22Rv1 (cell line): ENCODE results near the gene TYMP.

Experiments used
- H3K27ac ChIP-seq: fragments of 450-650 bp; 2 replicates; pipeline ENCODE4 v1.5.1; 2017
- ZFX ChIP-seq: fragments of 450-650 bp; IDR thresholded peaks from 2 replicates; pipeline ENCODE4 v1.6.1; 2017; ENCODE audit warnings: antibody characterized with exemption, borderline replicate concordance
- TF ChIP-seq, protein P1 (sequence below): fragments of 450-650 bp; IDR thresholded peaks from 2 replicates; pipeline ENCODE4 v1.5.1; 2017; ENCODE audit warnings: mild to moderate bottlenecking

Gene TYMP

DNA sequence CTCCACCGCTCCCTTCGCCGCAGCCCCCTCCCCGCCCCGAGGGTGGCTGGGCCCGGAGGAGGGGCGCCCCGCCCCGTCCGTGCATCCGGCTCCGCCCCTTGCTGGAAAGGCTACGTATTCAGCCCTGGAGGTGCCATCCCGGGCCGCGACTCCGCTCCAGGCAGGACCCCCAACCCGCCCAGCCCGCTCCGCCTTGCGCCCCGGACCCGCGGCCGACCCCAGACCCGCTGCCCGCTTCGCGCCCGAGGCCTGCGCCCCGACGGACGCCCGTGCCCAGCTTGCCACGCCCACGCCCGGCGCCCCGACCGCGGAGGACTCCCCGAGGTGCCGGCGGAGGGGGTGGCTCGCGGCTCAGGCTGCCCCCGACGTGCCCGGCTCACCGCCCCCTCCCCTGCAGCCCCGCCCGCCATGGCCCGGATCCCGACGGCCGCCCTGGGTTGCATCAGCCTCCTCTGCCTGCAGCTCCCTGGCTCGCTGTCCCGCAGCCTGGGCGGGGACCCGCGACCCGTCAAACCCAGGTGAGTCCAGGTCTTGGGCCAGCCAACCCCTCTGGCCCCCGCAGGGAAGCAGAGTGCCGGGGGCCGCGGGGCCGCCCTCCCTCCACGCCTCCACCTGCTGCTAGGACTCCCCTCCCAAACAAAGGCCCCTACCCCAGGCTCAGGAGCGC, 48.2 kb downstream of the TYMP start, which contains the start of gene ADM2:
Gene ADM2, plus strand, starts transcription at position 104 of the 667 bp plus-strand sequence. Its CDS starts 305 bp downstream, at position 409.
- TF ChIP-seq ZFX, result no peak
- TF ChIP-seq, protein P1, sequence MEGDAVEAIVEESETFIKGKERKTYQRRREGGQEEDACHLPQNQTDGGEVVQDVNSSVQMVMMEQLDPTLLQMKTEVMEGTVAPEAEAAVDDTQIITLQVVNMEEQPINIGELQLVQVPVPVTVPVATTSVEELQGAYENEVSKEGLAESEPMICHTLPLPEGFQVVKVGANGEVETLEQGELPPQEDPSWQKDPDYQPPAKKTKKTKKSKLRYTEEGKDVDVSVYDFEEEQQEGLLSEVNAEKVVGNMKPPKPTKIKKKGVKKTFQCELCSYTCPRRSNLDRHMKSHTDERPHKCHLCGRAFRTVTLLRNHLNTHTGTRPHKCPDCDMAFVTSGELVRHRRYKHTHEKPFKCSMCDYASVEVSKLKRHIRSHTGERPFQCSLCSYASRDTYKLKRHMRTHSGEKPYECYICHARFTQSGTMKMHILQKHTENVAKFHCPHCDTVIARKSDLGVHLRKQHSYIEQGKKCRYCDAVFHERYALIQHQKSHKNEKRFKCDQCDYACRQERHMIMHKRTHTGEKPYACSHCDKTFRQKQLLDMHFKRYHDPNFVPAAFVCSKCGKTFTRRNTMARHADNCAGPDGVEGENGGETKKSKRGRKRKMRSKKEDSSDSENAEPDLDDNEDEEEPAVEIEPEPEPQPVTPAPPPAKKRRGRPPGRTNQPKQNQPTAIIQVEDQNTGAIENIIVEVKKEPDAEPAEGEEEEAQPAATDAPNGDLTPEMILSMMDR, result no peak
- peak within 1 kb of the TSS; percentile 95 for H3K27ac ChIP-seq

DNA sequence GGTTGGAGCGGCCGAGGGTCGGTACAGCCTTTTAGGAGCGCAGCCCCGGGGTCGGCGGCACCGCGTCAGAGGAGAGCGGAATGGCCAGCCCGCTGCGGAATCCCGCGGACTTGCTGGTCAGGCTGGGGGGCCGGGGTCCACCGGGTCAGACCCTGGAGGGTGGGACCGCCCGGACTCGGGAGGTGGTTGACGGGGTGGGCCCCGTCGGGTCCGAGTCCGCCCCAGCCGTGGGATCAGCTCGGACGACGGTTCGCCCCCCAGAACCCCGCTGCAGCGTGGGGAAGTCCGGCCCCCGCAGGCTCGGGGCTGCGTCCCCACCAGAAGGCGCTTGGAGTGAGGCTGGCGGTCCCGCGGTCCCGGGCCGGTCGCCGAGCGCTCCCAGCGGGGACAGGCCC, 48.8 kb downstream of the TYMP start:
- H3K27ac ChIP-seq, result peak overlapping the region; percentile 95

DNA sequence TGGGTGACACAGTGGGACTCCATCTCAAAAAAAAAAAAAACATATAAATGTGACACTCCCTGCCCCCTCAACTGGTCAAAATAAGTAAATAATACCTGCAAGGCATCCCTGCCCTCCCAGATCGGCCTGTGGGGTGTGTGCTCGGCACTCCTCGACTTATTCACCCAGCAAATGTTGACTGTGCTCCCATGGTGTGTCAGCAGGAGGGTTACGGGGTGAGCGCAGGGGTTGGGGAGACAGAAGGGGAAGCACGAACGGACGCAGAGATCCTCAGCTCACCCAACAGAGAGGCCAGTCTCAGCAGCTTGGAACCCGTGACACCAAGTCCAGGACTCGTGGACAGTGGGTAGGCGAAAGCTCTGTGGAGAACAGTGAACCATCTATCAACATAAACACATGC, 50.1 kb downstream of the TYMP start:
- H3K27ac ChIP-seq, result no peak overlapping the region
- no peak for TF ChIP-seq ZFX
- TF ChIP-seq, protein P1, result no peak

More for the DNA sequence above, 48.8 kb downstream of the TYMP start:
- TF ChIP-seq, protein P1, result no peak
- no peak for TF ChIP-seq ZFX

DNA sequence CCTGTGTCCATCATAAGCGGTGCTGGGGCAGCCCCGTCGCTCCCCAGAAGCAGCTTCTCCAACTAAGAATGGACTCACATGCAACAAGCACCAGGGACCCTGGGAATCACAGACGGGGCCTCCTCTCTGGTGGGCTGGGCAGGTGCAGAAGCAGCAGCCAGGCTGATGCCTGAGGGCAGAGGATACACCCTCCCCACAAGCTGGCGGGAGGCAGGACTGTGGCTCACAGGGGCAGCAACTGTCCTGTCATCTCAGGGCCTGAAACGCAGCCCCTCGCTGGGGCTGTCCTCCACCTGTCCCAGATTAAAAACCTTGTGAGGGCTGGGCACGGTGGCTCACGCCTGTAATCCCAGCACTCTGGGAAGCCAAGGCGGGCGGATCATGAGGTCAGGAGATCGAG, 51.9 kb downstream of the TYMP start:
- no peak for TF ChIP-seq ZFX
- TF ChIP-seq, protein P1, result no peak
- no peak overlapping the region for H3K27ac ChIP-seq

DNA sequence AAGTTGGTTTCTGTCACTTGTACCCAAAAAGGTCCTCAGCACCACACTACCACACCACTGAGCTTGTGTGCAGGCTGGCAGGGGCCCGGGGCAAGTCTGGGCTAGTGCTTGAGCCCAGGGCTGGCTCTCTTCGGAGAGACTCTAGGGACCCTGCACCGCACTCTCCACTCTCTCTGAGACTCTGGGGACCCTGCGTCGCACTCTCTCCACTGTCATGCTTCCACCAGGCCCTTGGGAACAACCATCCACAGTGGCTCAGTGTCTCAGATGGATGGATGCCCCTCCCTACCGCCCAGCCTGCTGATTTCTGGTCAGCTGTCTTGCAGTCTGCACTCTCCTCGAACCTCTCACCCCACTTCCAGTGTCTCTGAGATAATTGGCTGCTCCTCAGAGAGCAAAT, 52.9 kb downstream of the TYMP start:
- TF ChIP-seq, protein P1, result no peak
- peak overlapping the region; percentile 69 for H3K27ac ChIP-seq
